Brain microvascular endothelial cell (primary cell): ENCODE results near the gene PCK2.

Experiments
- DNase-seq: peaks from one replicate; pipeline ENCODE4 v3.0.0-alpha.2; 2020
- H3K27ac ChIP-seq: fragments of 250-450 bp; sonication (Bioruptor Pico); 2 replicates; pipeline ENCODE4 v1.5.1; 2020; ENCODE audit warnings: mild to moderate bottlenecking, moderate library complexity
- H3K27me3 ChIP-seq: fragments of 250-450 bp; sonication (Bioruptor Pico); replicated peaks from 2 replicates; pipeline ENCODE4 v1.5.1; 2020; ENCODE audit warnings: mild to moderate bottlenecking
- H3K36me3 ChIP-seq: fragments of 250-450 bp; sonication (Bioruptor Pico); replicated peaks from 2 replicates; pipeline ENCODE4 v1.5.1; 2020; ENCODE audit warnings: mild to moderate bottlenecking
- H3K4me3 ChIP-seq: 2 replicates; pipeline ENCODE4 v1.5.1; 2011; ENCODE audit warnings: low read depth, mild to moderate bottlenecking, control low read depth, low read length, moderate library complexity
- in situ Hi-C: cut with HindIII; loops from 2 replicates; pipeline ENCODE4 v1.10.0; 2017; ENCODE audit warnings: low sequenced_read_pairs, low pct_ligation_motif_present
- TF ChIP-seq, protein P1 (sequence below): IDR thresholded peaks from 2 replicates; pipeline ENCODE4 v1.5.1; 2011; ENCODE audit warnings: low read depth, mild to moderate bottlenecking, moderate library complexity, low read length, control low read depth, inconsistent platforms; ENCODE audit errors: missing control alignments

PCK2 gene

GRCh38 chr14:24082411-24083080 is 11.6 kb upstream of the PCK2 start:
- Histone ChIP-seq H3K27me3 (peaks cover 29% of the 10 kb centered on the region), H3K4me3 (no peak overlapping the region), H3K36me3 (no peaks in the 10 kb centered on the region), H3K27ac (no peak overlapping the region)
- in situ Hi-C loops: no loop called here
- TF ChIP-seq, protein P1, sequence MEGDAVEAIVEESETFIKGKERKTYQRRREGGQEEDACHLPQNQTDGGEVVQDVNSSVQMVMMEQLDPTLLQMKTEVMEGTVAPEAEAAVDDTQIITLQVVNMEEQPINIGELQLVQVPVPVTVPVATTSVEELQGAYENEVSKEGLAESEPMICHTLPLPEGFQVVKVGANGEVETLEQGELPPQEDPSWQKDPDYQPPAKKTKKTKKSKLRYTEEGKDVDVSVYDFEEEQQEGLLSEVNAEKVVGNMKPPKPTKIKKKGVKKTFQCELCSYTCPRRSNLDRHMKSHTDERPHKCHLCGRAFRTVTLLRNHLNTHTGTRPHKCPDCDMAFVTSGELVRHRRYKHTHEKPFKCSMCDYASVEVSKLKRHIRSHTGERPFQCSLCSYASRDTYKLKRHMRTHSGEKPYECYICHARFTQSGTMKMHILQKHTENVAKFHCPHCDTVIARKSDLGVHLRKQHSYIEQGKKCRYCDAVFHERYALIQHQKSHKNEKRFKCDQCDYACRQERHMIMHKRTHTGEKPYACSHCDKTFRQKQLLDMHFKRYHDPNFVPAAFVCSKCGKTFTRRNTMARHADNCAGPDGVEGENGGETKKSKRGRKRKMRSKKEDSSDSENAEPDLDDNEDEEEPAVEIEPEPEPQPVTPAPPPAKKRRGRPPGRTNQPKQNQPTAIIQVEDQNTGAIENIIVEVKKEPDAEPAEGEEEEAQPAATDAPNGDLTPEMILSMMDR: no peak
- no peak for DNase-seq

DNA sequence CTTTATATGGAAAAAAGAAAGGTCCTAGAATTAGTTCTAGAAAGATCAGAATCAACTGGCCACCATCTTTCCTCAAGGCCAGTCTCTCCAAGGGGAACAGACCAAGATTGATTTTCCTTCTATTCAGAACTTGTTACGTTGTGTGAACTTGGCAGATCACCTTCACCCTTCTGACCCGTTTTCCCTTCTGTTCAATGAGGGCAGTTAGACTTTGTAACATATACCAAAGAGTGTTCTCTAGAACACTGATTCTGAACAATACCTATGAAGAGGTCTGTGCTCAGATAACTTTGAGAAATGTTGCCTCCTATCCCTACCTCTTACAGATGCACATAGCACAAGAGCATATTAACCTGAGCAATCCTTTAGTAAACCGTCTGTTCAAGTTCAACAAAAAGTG is 10.6 kb upstream of the PCK2 start:
- no peak for DNase-seq
- Histone ChIP-seq H3K4me3 (no peak overlapping the region), H3K27ac (no peak overlapping the region), H3K27me3 (peaks cover 29% of the 10 kb centered on the region), H3K36me3 (no peaks in the 10 kb centered on the region)
- in situ Hi-C loops: no loop called here
- TF ChIP-seq, protein P1: no peak

DNA sequence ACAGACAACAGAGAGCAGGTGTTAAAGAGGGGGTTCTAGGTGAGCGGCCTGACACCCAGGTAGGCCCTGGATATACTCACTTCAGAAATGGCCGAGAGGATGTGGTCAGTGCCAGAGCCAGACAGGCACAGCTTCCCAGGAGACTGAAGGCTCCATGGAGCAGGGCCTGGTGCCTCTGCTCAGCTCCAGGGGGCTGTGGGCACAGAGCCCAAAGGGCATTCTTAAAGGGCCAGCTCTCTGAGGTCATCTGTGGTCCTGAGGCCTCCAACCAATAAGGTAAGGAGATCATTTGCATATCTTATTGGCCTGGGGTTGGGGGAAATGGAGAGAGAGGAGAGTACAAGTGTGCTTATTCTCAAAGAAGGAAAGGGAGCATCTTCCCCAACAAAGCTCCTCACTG is 9.7 kb upstream of the PCK2 start:
- no peak overlapping the region for H3K4me3 ChIP-seq
- DNase-seq: no peak
- H3K27me3 ChIP-seq: peaks cover 24% of the 10 kb centered on the region
- H3K36me3 ChIP-seq: no peaks in the 10 kb centered on the region
- H3K27ac ChIP-seq: no peak overlapping the region
- in situ Hi-C loops: no loop called here
- TF ChIP-seq, protein P1: no peak

- TF ChIP-seq, protein P1: no peak
- DNase-seq: no peak
- peaks cover 20% of the 10 kb centered on the region for H3K27me3 ChIP-seq
- H3K4me3 ChIP-seq: no peak overlapping the region
- no peak overlapping the region for H3K27ac ChIP-seq
- H3K36me3 ChIP-seq: no peaks in the 10 kb centered on the region
- in situ Hi-C loops: no loop called here
Observed at GRCh38 chr14:24085215-24085614, 8.9 kb upstream of the PCK2 start.

DNA sequence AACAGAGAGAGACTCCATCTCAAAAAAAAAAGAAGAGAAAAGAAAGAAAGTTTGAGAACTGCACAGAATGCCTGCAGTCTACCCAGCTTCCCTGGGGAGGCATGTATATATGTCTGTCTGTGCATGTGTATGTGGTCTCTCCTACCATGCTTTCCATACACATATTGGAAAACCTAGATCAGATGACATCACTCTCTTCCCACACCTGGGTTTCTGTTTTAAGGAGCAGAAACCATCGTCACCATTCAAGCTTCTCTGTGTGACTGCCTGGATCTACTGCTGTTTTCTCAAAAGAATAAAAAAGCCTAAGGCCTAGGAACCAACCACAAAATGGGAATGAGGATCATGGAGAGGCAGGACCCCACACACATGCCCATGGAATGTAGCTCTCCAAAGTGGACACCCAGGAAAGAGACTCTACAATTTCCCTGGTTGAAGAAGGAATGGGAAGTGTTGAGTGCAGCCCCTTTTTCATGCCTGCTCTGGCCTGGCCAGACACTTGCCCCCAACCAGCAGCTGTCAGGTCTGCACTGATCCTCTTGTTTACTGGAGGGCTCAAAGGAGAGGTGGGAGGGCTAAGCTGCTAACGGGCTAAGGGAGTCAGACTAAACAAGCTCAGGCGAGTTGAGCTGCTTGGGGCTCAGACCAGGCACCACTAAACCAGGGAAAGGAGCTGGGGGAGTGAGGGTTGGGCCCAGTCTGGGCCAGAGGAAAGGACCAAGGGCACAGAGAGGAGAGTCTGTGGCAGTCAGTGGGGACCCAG is 7.7 kb upstream of the PCK2 start:
- DNase-seq: no peak
- Histone ChIP-seq H3K36me3 (no peaks in the 10 kb centered on the region), H3K27ac (no peak overlapping the region), H3K4me3 (no peak overlapping the region), H3K27me3 (peaks cover 14% of the 10 kb centered on the region)
- in situ Hi-C loops: no loop called here
- TF ChIP-seq, protein P1: no peak
